ENCODE measurements around the gene SLC29A3. TPM values are rescaled to one million over a fixed set of nuclear protein-coding genes. Genes with fewer than 3 reads are reported as not detected.

The SLC29A3 gene
- polyA plus RNA-seq, 3 donors, result 9.7 to 28.4 (median 16.6) TPM

- no peaks in the 10 kb centered on the region for H3K27me3 ChIP-seq (ENCODE audit: control insufficient read depth in 2 of 2, insufficient read depth in 2 of 2, low read length in 2 of 2)
- peak overlapping the region in 2 of 7 donors; percentile 19 to 64 for H3K27ac Mint-ChIP-seq
- no peak overlapping the region for H3K4me2 ChIP-seq (replicated peaks; ENCODE audit: extremely low read depth, low read length, poor library complexity, severe bottlenecking)
- H3K9ac ChIP-seq (ENCODE audit: insufficient read depth, low read length, poor library complexity, severe bottlenecking), result no peak overlapping the region
- peaks cover 28% of the 10 kb centered on the region for H3K4me1 Mint-ChIP-seq
- no peak overlapping the region for H3K4me3 ChIP-seq (replicated peaks in 1 of 3; ENCODE audit: low read depth in 2 of 3, low read length in 3 of 3)
- WGBS (ENCODE audit: insufficient coverage), result 97% methylated on average over 13 of the region's 13 CpGs
- peaks cover 23 to 28% of the 10 kb centered on the region in 2 donors for H3K4me1 ChIP-seq (ENCODE audit: control insufficient read depth in 1 of 2, insufficient read depth in 2 of 2, low read length in 2 of 2)
- TF ChIP-seq CTCF (IDR thresholded peaks at IDR 0.05), result no peak
- H3K36me3 ChIP-seq (replicated peaks in 1 of 2; ENCODE audit: control insufficient read depth in 1 of 2, insufficient read depth in 2 of 2, low read length in 2 of 2), result peaks cover 33 to 78% of the 10 kb centered on the region in 2 donors
- no peak overlapping the region for H3K4me3 Mint-ChIP-seq
- H4K20me1 ChIP-seq (ENCODE audit: insufficient read depth, low read length), result peaks cover 49% of the 10 kb centered on the region
- DNase-seq, result no peak
- H3K9me3 ChIP-seq (replicated peaks in 1 of 2; ENCODE audit: control insufficient read depth in 1 of 2, insufficient read depth in 1 of 2, low read length in 2 of 2), result no peaks in the 10 kb centered on the region
- H3K9me3 Mint-ChIP-seq, result no peaks in the 10 kb centered on the region
- no peak overlapping the region for H2AFZ ChIP-seq (ENCODE audit: insufficient read depth, low read depth, low read length, poor library complexity, severe bottlenecking)
- H3K36me3 Mint-ChIP-seq, result peaks cover 72 to 77% of the 10 kb centered on the region in 2 donors
- H3K27ac ChIP-seq (ENCODE audit: low read depth in 1 of 2, low read length in 2 of 2), result no peak overlapping the region
- intact Hi-C loops (cut with micrococcal nuclease), result no loop called here
- H3K79me2 ChIP-seq (ENCODE audit: insufficient read depth, low read length), result peaks cover 18% of the 10 kb centered on the region
- H3K27me3 Mint-ChIP-seq (ENCODE audit: low read depth in 3 of 3), result peaks cover 0 to 7% (median 4%) of the 10 kb centered on the region in 3 donors
These were observed 18.2 kb downstream of the SLC29A3 start for GRCh38 chr10:71337219-71337701.

GRCh38 chr10:71338728-71339495 is 19.9 kb downstream of the SLC29A3 start:
- Mint-ChIP-seq H3K27ac (peak overlapping the region in 1 of 7 donors; percentile 13), H3K4me3 (no peak overlapping the region), H3K27me3 (ENCODE audit: low read depth in 3 of 3) (peaks cover 0 to 7% (median 4%) of the 10 kb centered on the region in 3 donors), H3K9me3 (no peaks in the 10 kb centered on the region), H3K36me3 (peaks cover 72 to 77% of the 10 kb centered on the region in 2 donors), H3K4me1 (peaks cover 31% of the 10 kb centered on the region)
- no peak for TF ChIP-seq CTCF (IDR thresholded peaks at IDR 0.05)
- DNase-seq, result no peak
- H3K4me2 ChIP-seq (replicated peaks; ENCODE audit: extremely low read depth, low read length, poor library complexity, severe bottlenecking), result no peak overlapping the region
- no peaks in the 10 kb centered on the region for H3K27me3 ChIP-seq (ENCODE audit: control insufficient read depth in 2 of 2, insufficient read depth in 2 of 2, low read length in 2 of 2)
- 91% methylated on average over 10 of the region's 13 CpGs for WGBS (ENCODE audit: insufficient coverage)
- H2AFZ ChIP-seq (ENCODE audit: insufficient read depth, low read depth, low read length, poor library complexity, severe bottlenecking), result no peak overlapping the region
- no peak overlapping the region for H3K27ac ChIP-seq (ENCODE audit: low read depth in 1 of 2, low read length in 2 of 2)
- H3K36me3 ChIP-seq (replicated peaks in 1 of 2; ENCODE audit: control insufficient read depth in 1 of 2, insufficient read depth in 2 of 2, low read length in 2 of 2), result peaks cover 33 to 78% of the 10 kb centered on the region in 2 donors
- no peak overlapping the region for H3K4me3 ChIP-seq (replicated peaks in 1 of 3; ENCODE audit: low read depth in 2 of 3, low read length in 3 of 3)
- peaks cover 18% of the 10 kb centered on the region for H3K79me2 ChIP-seq (ENCODE audit: insufficient read depth, low read length)
- H3K9me3 ChIP-seq (replicated peaks in 1 of 2; ENCODE audit: control insufficient read depth in 1 of 2, insufficient read depth in 1 of 2, low read length in 2 of 2), result no peaks in the 10 kb centered on the region
- H3K9ac ChIP-seq (ENCODE audit: insufficient read depth, low read length, poor library complexity, severe bottlenecking), result no peak overlapping the region
- intact Hi-C loops (cut with micrococcal nuclease), result no loop called here
- peaks cover 45% of the 10 kb centered on the region for H4K20me1 ChIP-seq (ENCODE audit: insufficient read depth, low read length)
- H3K4me1 ChIP-seq (ENCODE audit: control insufficient read depth in 1 of 2, insufficient read depth in 2 of 2, low read length in 2 of 2), result peaks cover 24 to 30% of the 10 kb centered on the region in 2 donors

Measured in CD14-positive monocyte (primary cell).